GM18517 (cell line): ENCODE data around the gene PALMD.

Experiments
- ATAC-seq: cut with Tn5 transposase; IDR thresholded peaks from one replicate; pipeline ENCODE4 v1.9.1; 2021; ENCODE audit warnings: mild to moderate bottlenecking, moderate library complexity; ENCODE audit not compliant: unreplicated experiment

Gene PALMD

GRCh38 chr1:99738858-99739465, 93.0 kb downstream of the PALMD start:
- no peak for ATAC-seq

GRCh38 chr1:99740141-99740540, 94.2 kb downstream of the PALMD start:
- no peak for ATAC-seq
